ENCODE measurements around the gene WDR5B.

DNA sequence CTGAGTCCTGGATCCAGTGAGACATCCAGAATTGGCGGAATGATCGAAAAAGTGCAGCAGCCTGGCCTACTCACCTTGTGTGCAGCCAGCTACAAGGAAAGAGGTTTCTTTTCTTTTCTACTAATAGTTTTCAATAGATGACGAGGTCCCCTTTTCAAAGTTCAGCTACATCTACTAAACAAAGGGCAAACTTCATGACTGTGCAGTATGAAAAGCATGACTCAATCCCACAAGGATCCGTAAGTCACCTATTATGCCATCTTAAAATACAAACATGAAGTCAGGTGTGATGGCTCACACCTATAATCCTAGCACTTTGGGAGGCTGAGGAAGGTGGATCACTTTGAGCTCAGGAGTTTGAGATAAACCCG is 49.5 kb downstream of the WDR5B start:
- TF ChIP-seq, protein P1, sequence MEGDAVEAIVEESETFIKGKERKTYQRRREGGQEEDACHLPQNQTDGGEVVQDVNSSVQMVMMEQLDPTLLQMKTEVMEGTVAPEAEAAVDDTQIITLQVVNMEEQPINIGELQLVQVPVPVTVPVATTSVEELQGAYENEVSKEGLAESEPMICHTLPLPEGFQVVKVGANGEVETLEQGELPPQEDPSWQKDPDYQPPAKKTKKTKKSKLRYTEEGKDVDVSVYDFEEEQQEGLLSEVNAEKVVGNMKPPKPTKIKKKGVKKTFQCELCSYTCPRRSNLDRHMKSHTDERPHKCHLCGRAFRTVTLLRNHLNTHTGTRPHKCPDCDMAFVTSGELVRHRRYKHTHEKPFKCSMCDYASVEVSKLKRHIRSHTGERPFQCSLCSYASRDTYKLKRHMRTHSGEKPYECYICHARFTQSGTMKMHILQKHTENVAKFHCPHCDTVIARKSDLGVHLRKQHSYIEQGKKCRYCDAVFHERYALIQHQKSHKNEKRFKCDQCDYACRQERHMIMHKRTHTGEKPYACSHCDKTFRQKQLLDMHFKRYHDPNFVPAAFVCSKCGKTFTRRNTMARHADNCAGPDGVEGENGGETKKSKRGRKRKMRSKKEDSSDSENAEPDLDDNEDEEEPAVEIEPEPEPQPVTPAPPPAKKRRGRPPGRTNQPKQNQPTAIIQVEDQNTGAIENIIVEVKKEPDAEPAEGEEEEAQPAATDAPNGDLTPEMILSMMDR (IDR thresholded peaks at IDR 0.05; ENCODE audit: poor library complexity), result no peak
- TF ChIP-seq EZH2 (IDR thresholded peaks at IDR 0.05; ENCODE audit: borderline replicate concordance) (no peak), EZH2phosphoT487 (IDR thresholded peaks at IDR 0.05; ENCODE audit: low read depth, severe bottlenecking, unreplicated experiment) (no peak)
